SK-N-SH (cell line): Measurements from ENCODE around the gene UTF1. TPM values are rescaled to one million over a fixed set of nuclear protein-coding genes. Genes with fewer than 3 reads are reported as not detected.

Experiments used
- CTCF ChIA-PET: fragments of 300-600, 350-600 bp; formaldehyde crosslinking; extraction: SDS; loops from one replicate; lab custom pipeline; 2021; lab: Yijun Ruan, JAX
- POLR2A ChIA-PET: fragments of 350-600 bp; sonication (Branson Sonifier 250); formaldehyde crosslinking; extraction: SDS; loops from one replicate; lab custom pipeline; 2020; ENCODE audit warnings: antibody characterized with exemption, inconsistent platforms; lab: Yijun Ruan, JAX
- DNase-seq: peaks from one replicate; pipeline ENCODE4 v3.0.0; 2012
- H2AFZ ChIP-seq: fragments of 200-600 bp; sonication (generic); 2 replicates; pipeline ENCODE4 v1.8.1; 2016; ENCODE audit warnings: antibody characterized with exemption, mild to moderate bottlenecking, low read depth
- H3F3A ChIP-seq: fragments of 200-600 bp; sonication (generic); replicated peaks from 2 replicates; pipeline ENCODE3; 2016; ENCODE audit warnings: antibody characterized with exemption, mild to moderate bottlenecking; ENCODE audit not compliant: insufficient read depth
- H3K27ac ChIP-seq, 2 experiments: fragments of 200-500 bp in 1 of 2; fragments of 200-600 bp in 1 of 2; sonication (Bioruptor generic) in 1 of 2; sonication (generic), shearing (Covaris generic) in 1 of 2; 2 replicates each; pipeline versions ENCODE4 v1.5.1 to v1.6.1; 2014 to 2016; ENCODE audit warnings: low read depth in 2 of 2, inconsistent platforms in 1 of 2, low read length in 1 of 2, mild to moderate bottlenecking in 1 of 2, mixed read lengths in 1 of 2
- H3K27me3 ChIP-seq: fragments of 200-600 bp; sonication (generic), shearing (Covaris generic); 2 replicates; pipeline ENCODE4 v1.6.1; 2016; ENCODE audit warnings: mixed run types; ENCODE audit not compliant: insufficient read depth
- H3K36me3 ChIP-seq, 2 experiments: fragments of 200-500 bp in 1 of 2; fragments of 200-600 bp in 1 of 2; sonication (Bioruptor generic) in 1 of 2; sonication (generic) in 1 of 2; replicated peaks in 1 of 2; 2 replicates each; pipeline versions ENCODE3 to v1.5.1; 2014 to 2016; ENCODE audit warnings: low read length in 1 of 2, mild to moderate bottlenecking in 1 of 2; ENCODE audit not compliant: insufficient read depth in 2 of 2, control insufficient read depth in 1 of 2
- H3K4me1 ChIP-seq, 2 experiments: fragments of 200-500 bp in 1 of 2; fragments of 200-600 bp in 1 of 2; sonication (Bioruptor generic) in 1 of 2; sonication (generic), shearing (Covaris generic) in 1 of 2; 2 replicates each; pipeline versions ENCODE4 v1.5.1 to v1.6.1; 2014 to 2016; ENCODE audit warnings: low read depth in 1 of 2, low read length in 1 of 2, mixed run types in 1 of 2; ENCODE audit not compliant: insufficient read depth in 2 of 2, control insufficient read depth in 1 of 2
- H3K4me2 ChIP-seq: fragments of 200-600 bp; sonication (generic), shearing (Covaris generic); 2 replicates; pipeline ENCODE4 v1.6.1; 2017; ENCODE audit warnings: mixed run types
- H3K4me3 ChIP-seq, 2 experiments: fragments of 200-500 bp in 1 of 2; fragments of 200-600 bp in 1 of 2; sonication (Bioruptor generic) in 1 of 2; sonication (generic), shearing (Covaris generic) in 1 of 2; 2 replicates each; pipeline versions ENCODE4 v1.5.1 to v1.8.1; 2014 to 2016; ENCODE audit warnings: low read depth in 2 of 2, inconsistent platforms in 1 of 2, low read length in 1 of 2, mild to moderate bottlenecking in 1 of 2, mixed read lengths in 1 of 2, moderate library complexity in 1 of 2
- H3K79me2 ChIP-seq: fragments of 200-600 bp; sonication (generic); 2 replicates; pipeline ENCODE4 v1.8.1; 2017; ENCODE audit warnings: mild to moderate bottlenecking; ENCODE audit not compliant: insufficient read depth
- H3K9ac ChIP-seq: fragments of 200-600 bp; sonication (generic); 2 replicates; pipeline ENCODE4 v1.6.1; 2017; ENCODE audit warnings: mixed run types
- H3K9me2 ChIP-seq: fragments of 200-600 bp; sonication (generic); 2 replicates; pipeline ENCODE4 v1.6.1; 2017; ENCODE audit warnings: mixed run types
- H3K9me3 ChIP-seq: fragments of 200-600 bp; sonication (generic); 2 replicates; pipeline ENCODE4 v1.6.1; 2017; ENCODE audit warnings: mixed run types, mild to moderate bottlenecking, moderate library complexity
- H4K20me1 ChIP-seq: fragments of 200-600 bp; sonication (generic); 2 replicates; pipeline ENCODE4 v1.6.1; 2017; ENCODE audit warnings: mild to moderate bottlenecking, mixed run types; ENCODE audit not compliant: insufficient read depth
- FOXM1 ChIP-seq: IDR thresholded peaks from 2 replicates; pipeline ENCODE4 v1.4.0; 2012; ENCODE audit warnings: low read depth, mild to moderate bottlenecking
- NRF1 ChIP-seq: IDR thresholded peaks from 2 replicates; pipeline ENCODE4 v1.6.1; 2012; ENCODE audit warnings: low read depth, mild to moderate bottlenecking, low read length
- USF1 ChIP-seq: IDR thresholded peaks from 2 replicates; pipeline ENCODE4 v1.4.0; 2012; ENCODE audit warnings: low read depth, borderline replicate concordance
- WGBS: methylation state at CpG from one replicate; pipeline ENCODE4 v1.1.6; 2017; ENCODE audit warnings: low lambda C conversion rate; 5-methylcytosine and 5-hydroxymethylcytosine counted together
- polyA plus RNA-seq, 3 experiments: library from polyadenylated mRNA; depleted of rRNA; stranded (reverse); fragments of >200 nt; gene quantifications; 2 replicates each; pipeline ENCODE4 v1.2.3, GENCODE V29; 2012

UTF1 gene
- polyA plus RNA-seq, 1 of the 3 experiments (the other 2 are of a cell fraction): not detected

- Histone ChIP-seq H3K9ac (no peak overlapping the region), H2AFZ (no peak overlapping the region), H3K9me3 (no peaks in the 10 kb centered on the region), H3F3A (no peaks in the 10 kb centered on the region), H3K36me3 (peaks cover 7 to 65% of the 10 kb centered on the region in 2 experiments), H3K4me1 (no peaks in the 10 kb centered on the region; a peak in 1 of 4 replicates), H3K79me2 (no peaks in the 10 kb centered on the region), H4K20me1 (no peaks in the 10 kb centered on the region), H3K9me2 (no peaks in the 10 kb centered on the region), H3K4me3 (no peak overlapping the region), H3K27me3 (no peaks in the 10 kb centered on the region), H3K4me2 (no peak overlapping the region), H3K27ac (no peak overlapping the region)
- TF ChIP-seq FOXM1 (no peak), NRF1 (no peak), USF1 (no peak)
- POLR2A ChIA-PET: no interaction called here
- 96% methylated on average over 11 of the region's 15 CpGs for WGBS
- no peak for DNase-seq
- CTCF ChIA-PET: interaction anchor here (0.8 to 1.6 kb wide), 3 partner anchors 12 to 49 kb away, joined by 3 read pairs; no protein-coding TSS in a partner anchor
These were observed 51.1 kb downstream of the UTF1 start for GRCh38 chr10:133281084-133281483.

Other genes starting within 250 kb of the UTF1 start
- not detected in 2 replicates for gene ADGRA1, start 142.3 kb upstream of the UTF1 start, polyA plus RNA-seq (2012; rRNA removed)
- 1.4 TPM in 2 replicates for gene KNDC1, start 70.0 kb upstream of the UTF1 start, polyA plus RNA-seq (2012; rRNA removed)
- not detected in 2 replicates for gene VENTX, start 7.6 kb downstream of the UTF1 start, polyA plus RNA-seq (2012; rRNA removed)
- 1.6 and 1.7 TPM in 2 replicates for gene ADAM8, start 46.7 kb downstream of the UTF1 start, polyA plus RNA-seq (2012; rRNA removed)
- 47.4 and 49.1 TPM in 2 replicates for gene TUBGCP2, start 78.7 kb downstream of the UTF1 start, polyA plus RNA-seq (2012; rRNA removed)
- gene ZNF511, start 78.7 kb downstream of the UTF1 start, polyA plus RNA-seq (2012; rRNA removed): 43.5 and 62.3 TPM in 2 replicates
- 3.3 TPM in 2 replicates for gene CALY, start 106.7 kb downstream of the UTF1 start, polyA plus RNA-seq (2012; rRNA removed)
- 1.9 and 2.3 TPM in 2 replicates for gene PRAP1, start 117.2 kb downstream of the UTF1 start, polyA plus RNA-seq (2012; rRNA removed)
- gene FUOM, start 127.8 kb downstream of the UTF1 start, polyA plus RNA-seq (2012; rRNA removed): 25.3 and 32.5 TPM in 2 replicates
- 72.1 and 97.8 TPM in 2 replicates for gene ECHS1, start 143.1 kb downstream of the UTF1 start, polyA plus RNA-seq (2012; rRNA removed)
- 6.2 and 6.6 TPM in 2 replicates for gene PAOX, start 149.0 kb downstream of the UTF1 start, polyA plus RNA-seq (2012; rRNA removed)
- gene MTG1, start 163.9 kb downstream of the UTF1 start, polyA plus RNA-seq (2012; rRNA removed): 86.4 and 90.7 TPM in 2 replicates
- 0.78 and 1.2 TPM in 2 replicates for gene SPRN, start 194.4 kb downstream of the UTF1 start, polyA plus RNA-seq (2012; rRNA removed)
- gene SCART1, start 223.7 kb downstream of the UTF1 start, polyA plus RNA-seq (2012; rRNA removed): 2.1 and 3.4 TPM in 2 replicates